ENCODE results near the gene CTF1. TPM values are rescaled to one million over a fixed set of nuclear protein-coding genes. Genes with fewer than 3 reads are reported as not detected.

CTF1 gene
- total RNA-seq, 1 experiment from 2014 or later, result 1.4 TPM

GRCh38 chr16:30921748-30922419 lies 25.5 kb downstream of the CTF1 start:
- Histone ChIP-seq H3K36me3 (ENCODE audit: control insufficient read depth in 1 of 2, insufficient read depth in 2 of 2, low read length in 2 of 2) (peaks cover 0 to 3% of the 10 kb centered on the region in 2 experiments; a peak in 1 of 4 replicates), H3K4me3 (replicated peaks in 1 of 2; ENCODE audit: low read depth in 1 of 2, low read length in 2 of 2) (peak overlapping the region; percentile 62 to 97), H3K9ac (ENCODE audit: low read length) (peak overlapping the region; percentile 63), H3K4me2 (ENCODE audit: low read length) (peak overlapping the region; percentile 95), H3K9me2 (ENCODE audit: insufficient read depth) (no peaks in the 10 kb centered on the region), H3K79me2 (ENCODE audit: insufficient read depth, low read length) (peaks cover 10% of the 10 kb centered on the region; the same call in 1 of the 2 replicates), H3K9me3 (ENCODE audit: control insufficient read depth in 1 of 2, insufficient read depth in 1 of 2, low read depth in 1 of 2, low read length in 2 of 2) (no peaks in the 10 kb centered on the region), H2AFZ (ENCODE audit: low read depth, low read length, poor library complexity, severe bottlenecking) (peak overlapping the region; percentile 24), H3K27me3 (ENCODE audit: insufficient read depth, low read length) (no peaks in the 10 kb centered on the region), H4K20me1 (ENCODE audit: insufficient read depth) (no peaks in the 10 kb centered on the region), H3K4me1 (ENCODE audit: control insufficient read depth in 1 of 2, insufficient read depth in 2 of 2, low read length in 2 of 2) (peaks cover 10 to 17% of the 10 kb centered on the region in 2 experiments; a peak in 3 of 4 replicates), H3K27ac (ENCODE audit: low read depth, low read length) (peak overlapping the region; percentile 92)
- RAD21 ChIA-PET (ENCODE audit: low non-redundant PET in 1 of 2, low total read pairs in 2 of 2, uncharacterized antibody in 2 of 2, unreplicated experiment in 2 of 2), result no interaction called here
- peak; percentile 37 for ATAC-seq
- peak; percentile 81 for DNase-seq (ENCODE audit: low read depth, low spot score)
- POLR2A ChIA-PET, result no interaction called here
- intact Hi-C loops (cut with micrococcal nuclease), result loop anchor here (1.0 to 5.0 kb wide), 8 partner anchors 25 to 475 kb away; partner anchors contain the start of genes CTF1, PRR14, SEPHS2 and ZNF629
- CTCF ChIA-PET, result interaction anchor here (1.0 kb wide), 1 partner anchor 19 kb away, joined by 4 read pairs; no protein-coding TSS in a partner anchor
- TF ChIP-seq ZFX (IDR thresholded peaks at IDR 0.05) (no peak), POLR2AphosphoS5 (IDR thresholded peaks at IDR 0.05; ENCODE audit: low read depth, low read length) (peak; percentile 31; the same call in 1 of the 2 replicates), CEBPB (IDR thresholded peaks at IDR 0.05; ENCODE audit: low read depth) (no peak)
- TF ChIP-seq, protein P1, sequence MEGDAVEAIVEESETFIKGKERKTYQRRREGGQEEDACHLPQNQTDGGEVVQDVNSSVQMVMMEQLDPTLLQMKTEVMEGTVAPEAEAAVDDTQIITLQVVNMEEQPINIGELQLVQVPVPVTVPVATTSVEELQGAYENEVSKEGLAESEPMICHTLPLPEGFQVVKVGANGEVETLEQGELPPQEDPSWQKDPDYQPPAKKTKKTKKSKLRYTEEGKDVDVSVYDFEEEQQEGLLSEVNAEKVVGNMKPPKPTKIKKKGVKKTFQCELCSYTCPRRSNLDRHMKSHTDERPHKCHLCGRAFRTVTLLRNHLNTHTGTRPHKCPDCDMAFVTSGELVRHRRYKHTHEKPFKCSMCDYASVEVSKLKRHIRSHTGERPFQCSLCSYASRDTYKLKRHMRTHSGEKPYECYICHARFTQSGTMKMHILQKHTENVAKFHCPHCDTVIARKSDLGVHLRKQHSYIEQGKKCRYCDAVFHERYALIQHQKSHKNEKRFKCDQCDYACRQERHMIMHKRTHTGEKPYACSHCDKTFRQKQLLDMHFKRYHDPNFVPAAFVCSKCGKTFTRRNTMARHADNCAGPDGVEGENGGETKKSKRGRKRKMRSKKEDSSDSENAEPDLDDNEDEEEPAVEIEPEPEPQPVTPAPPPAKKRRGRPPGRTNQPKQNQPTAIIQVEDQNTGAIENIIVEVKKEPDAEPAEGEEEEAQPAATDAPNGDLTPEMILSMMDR (IDR thresholded peaks at IDR 0.05 in 2 of 3, conservative IDR thresholded peaks at IDR 0.05 in 1 of 3; ENCODE audit: borderline replicate concordance in 1 of 3, insufficient read depth in 1 of 3, low read depth in 2 of 3, low read length in 2 of 3), result peak in 2 of 3 experiments; percentile 91; a peak in 4 of 6 replicates
- no TSS peak for BruUV-seq (replicated peaks)

Measured in HCT116 (cell line).